Loucy (cell line): ENCODE data around the gene VWA1.

Experiments
- CTCF ChIP-seq: fragments of 200-600 bp; sonication (generic); conservative IDR thresholded peaks from 2 replicates; pipeline ENCODE4 v1.5.1; 2014; ENCODE audit warnings: mild to moderate bottlenecking, antibody characterized with exemption, low read length
- EZH2phosphoT487 ChIP-seq: fragments of 200-600 bp; IDR thresholded peaks from 2 replicates; pipeline ENCODE4 v1.6.1; 2018; ENCODE audit warnings: antibody characterized with exemption, mild to moderate bottlenecking, moderate library complexity, borderline replicate concordance

GRCh38 chr1:1460540-1461130 is 25.1 kb downstream of the VWA1 start:
- TF ChIP-seq CTCF (no peak), EZH2phosphoT487 (no peak)
